HG03460 (cell line): Measurements from ENCODE around the gene JAZF1.

ENCODE experiments used
- ATAC-seq: cut with Tn5 transposase; IDR thresholded peaks from one replicate; pipeline ENCODE4 v1.9.1; 2021; ENCODE audit not compliant: unreplicated experiment

Gene JAZF1

DNA sequence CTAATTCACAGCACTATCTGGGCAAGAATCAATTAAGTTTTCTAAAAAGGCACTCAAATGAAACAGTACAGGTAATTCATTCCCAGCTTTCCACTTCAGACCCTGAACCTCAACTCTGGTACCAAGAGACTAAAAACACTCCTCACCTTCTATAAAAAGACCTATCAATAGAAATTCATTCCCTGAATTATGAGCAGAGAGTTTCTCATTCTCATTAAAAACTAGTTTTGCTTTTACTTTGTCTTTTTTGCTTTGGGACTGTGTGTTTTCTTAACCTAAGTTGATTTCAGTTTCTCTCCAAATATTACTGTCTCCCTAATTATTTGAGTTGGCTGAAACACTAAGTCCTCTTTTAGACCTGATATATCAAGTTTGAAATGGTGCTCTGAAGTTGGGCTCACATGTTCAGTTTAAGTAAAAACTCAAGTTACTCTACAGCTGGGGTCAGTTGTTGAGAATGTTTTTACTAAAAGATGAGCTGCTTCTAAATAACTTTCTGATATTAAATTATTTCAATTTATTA is 189.5 kb downstream of the JAZF1 start:
- no peak for ATAC-seq

DNA sequence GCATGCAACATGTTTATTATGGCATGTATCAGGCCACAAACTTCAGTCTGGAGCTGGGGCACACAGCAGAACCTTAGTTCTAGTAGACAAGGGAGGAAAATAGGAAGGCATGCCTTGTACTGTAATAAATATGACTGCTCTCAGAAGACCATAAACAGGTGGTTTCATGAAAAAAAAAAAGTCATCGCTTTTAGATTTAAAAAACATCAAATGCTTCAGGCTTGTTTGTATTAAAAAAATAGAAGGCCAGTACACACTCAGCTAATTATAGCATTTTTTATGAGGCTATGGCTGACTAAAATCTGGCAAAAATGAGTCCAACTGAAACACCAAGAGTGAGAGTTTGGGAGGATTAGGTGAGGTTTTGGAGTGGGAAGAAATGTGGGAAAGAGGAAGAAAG is 204.1 kb downstream of the JAZF1 start:
- no peak for ATAC-seq

DNA sequence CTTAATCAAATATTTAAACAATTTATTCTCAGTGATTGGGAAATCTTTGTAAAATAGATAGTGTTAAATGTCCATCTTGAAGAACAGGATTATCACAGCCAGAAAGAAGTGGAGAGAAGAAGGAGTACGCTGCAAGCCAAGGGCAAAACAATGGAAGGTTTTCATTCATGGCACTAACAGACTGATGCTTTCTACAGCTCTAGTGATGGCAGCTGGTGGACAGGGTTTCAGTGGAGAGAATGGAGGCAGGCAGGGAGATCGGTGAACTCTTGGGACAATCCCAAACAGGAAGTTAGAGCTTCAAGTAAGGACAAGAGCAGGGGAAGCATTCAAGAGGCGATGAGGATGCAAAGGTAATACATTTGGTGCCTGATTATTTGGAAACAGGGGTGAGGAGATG is 207.0 kb downstream of the JAZF1 start:
- no peak for ATAC-seq

DNA sequence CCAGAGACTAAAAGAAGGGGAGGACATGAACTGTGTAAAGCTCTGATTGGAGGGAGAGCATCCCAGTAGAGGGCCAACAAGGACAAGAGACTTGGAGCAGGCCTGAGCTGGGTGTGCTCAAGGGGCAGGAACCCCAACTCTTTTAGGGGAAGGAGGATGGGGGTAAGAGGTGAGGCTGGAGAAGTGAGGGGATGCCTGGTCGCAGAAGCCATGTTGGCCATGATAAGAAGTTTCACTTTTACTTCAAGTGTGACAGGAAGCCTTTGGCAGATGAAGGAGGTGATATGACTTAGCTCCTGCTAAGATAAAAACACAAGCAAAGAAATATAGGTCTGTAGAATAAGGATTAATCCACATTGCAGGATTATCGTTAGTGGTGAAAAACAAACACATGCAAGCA is 208.3 kb downstream of the JAZF1 start:
- no peak for ATAC-seq

DNA sequence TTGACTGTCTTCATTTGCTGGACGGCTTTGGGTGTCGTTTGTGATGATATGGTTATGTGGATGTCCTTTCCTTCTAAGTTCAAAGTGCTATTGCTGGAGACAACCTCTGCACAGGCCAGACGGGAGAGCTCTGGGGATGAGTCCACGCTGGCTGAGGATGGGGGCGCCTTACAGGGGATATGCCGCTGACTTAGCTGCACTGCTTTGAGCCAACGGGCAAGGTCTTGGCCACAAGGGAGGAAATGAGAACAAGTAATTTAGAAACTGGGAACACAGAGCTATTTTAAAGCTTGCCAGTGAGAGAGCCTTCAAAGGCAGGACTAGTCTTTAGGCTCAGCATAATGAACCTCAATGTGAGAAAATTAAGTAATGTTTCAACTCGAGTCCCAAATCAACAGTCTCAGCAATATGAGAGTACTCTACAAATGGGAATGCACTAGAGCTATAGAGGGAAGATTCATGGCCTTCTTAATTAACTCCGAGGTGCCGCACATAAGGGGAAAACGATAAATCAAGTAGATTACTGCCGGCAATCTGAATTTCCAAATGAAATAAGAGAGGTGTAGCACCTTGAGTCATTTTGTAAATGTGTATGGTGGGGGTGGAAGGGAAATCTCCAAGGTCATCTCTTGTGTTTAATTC is 209.3 kb downstream of the JAZF1 start:
- no peak for ATAC-seq

DNA sequence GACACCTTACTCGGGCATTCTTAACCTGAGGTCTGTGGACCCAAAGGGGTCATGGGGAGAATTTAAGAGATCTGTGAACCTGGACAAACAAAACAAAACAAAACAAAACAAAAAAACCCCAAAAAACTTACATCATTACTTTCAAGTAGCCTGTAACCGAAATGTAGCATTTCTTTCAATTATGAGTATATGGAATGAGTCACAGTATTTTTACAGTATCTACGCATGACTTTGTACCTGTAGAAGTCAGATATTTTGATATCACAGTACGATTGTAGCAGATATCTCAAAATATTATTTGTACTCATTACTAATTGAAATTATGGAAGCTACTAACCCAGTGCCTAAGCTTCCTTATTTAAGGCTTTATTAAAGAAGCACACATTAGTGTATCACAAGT is 210.2 kb downstream of the JAZF1 start:
- ATAC-seq: no peak

DNA sequence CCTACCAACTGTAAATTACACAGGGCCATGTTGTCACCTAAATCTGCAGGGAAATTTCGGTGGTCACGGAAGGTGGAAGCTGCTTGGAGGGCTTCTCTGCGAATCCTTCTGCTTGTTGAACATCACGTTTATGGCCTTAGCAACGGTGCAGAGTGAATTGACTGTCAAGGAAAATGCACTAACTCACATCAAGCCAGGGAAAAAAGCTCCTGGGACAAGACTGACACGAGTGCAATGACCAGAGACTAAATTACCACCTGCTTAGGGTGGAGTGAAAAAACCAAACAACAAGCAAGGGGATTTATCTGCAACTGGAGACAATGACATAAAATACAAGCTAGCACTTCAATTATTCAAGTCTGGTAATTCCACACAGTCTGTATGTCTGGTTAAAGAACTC is 211.2 kb downstream of the JAZF1 start:
- ATAC-seq: no peak

DNA sequence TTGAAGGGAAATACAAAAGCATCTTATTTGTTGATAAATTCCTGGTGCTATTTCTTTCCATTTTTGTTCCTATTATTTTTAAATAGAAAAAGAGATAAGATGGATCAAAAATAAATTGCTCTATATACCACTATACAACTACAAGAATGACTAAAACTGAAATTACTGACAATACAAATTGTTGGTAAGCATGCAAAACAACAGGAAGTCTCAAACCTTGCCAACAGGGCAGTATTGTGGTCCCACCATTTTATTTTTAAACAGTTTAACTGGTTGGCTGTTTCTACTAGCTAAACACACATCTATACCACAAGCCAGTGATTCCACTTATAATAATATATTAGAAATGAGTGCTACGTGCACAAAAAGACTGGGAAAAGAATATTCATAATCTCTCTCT is 213.0 kb downstream of the JAZF1 start:
- no peak for ATAC-seq

DNA sequence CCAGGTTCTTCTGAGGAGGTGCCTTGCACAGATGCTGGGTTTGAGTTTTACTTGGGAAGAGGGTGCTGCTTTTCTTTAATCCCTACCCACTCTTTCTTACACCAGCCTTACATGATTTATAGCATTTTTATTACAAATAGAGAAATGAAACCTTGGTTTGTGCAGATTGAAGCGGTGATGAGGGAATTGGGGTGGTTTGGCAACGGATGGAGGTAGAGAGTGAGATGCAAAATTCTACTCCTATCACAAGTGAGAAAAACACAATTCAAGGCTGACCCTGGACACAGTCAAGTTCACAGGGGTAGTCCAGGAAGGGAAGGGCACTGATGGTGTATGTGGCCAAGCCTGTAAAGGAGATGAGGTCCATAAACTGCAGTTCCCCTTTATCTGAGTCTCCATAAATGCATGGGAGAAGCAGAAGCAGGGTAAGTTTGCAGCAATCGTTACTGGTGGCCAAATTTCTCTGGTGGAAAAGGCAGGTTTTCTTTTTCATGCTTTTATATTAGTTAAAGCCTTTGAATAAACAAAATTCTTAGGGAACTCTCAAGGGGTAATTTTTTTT is 214.3 kb downstream of the JAZF1 start:
- no peak for ATAC-seq

DNA sequence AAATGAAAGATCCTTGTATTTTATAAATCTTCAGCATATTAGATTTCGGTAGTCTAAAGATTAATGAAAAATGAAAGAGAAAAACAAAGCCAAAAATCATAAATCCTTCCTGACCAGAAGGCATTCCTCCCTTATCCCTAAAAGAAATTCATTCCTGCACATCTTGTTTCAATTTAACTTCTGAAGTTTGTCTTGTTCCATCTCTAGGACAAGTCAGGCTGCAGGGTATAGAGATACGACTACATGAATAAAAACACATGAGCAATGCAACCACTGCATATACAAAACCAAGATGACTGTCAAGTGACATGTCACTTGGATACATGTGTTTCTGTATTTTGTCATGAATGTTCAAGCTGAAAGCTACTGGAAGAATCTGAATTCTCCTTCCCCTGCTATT is 214.9 kb downstream of the JAZF1 start:
- ATAC-seq: no peak

DNA sequence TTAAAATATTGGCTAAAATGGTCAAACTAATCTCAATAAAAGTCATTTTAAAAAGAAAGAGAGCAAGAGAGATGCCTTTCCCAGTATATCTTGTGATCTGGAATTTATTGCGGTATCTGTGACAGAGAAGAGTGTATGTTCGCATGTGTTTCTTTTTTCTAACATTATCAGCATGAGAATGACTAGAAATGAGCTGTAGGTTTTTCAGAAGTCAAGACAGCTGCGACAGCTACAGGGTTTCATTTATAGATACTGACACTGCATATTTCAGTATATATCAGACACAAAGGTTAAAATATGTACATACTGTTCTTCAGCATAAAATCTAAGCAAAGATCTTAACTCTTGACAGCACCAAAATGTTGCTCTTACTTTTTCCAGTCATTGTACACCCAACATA is 215.8 kb downstream of the JAZF1 start:
- no peak for ATAC-seq

DNA sequence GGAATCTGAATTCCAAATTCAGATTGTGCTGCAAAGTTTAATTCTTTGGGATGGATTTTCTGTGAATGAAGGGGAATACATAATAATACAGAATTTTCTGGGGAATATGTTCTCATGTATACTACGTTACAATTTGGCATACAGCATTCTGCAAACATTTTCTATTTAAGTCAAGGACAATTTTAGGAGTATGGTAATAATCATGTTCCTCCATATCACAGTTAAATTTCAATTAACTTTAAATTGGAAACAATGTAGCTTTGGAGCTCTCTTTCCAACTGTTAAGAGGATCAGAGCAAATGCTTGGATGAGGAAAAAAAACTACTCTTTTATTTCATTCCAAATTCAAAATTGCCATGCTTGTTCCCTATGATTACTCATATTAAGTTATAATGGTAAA is 217.5 kb downstream of the JAZF1 start:
- no peak for ATAC-seq

DNA sequence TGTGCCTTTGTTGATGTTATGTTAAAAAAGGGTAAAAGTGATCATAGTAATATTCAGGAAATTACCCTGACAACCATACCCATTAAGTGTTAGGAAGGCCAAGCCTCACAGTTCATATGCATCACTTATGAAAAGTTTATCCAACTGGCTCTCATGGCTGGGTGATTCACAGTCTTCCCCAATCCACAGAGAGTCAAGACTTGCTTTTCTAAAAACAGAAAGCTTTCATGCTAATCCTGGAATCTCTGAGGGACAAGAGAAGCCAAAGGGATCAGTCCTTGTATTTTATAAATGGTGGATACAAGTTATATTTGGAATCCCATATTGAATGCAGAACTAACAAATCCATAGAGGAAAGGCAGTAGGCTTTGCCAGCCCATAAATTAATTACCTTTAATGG is 218.3 kb downstream of the JAZF1 start:
- ATAC-seq: no peak

DNA sequence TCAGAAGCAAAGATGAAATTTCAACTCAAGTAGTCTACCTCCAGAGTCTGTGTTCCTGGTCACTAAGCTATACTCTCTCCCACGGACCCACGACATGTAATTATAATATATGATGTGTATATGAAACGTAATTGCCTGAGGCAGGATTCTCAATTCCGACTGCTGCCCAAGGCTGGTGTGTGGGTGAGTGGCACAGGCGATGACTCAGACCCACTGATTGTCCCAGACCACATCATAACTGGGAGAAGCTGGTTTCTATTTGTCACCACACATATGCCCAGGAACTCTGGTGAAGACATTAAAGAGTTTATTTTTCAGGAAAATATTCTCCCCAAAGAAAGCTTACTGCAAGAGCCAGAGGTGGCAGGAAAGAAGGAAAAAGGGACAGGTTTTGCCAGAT is 219.3 kb downstream of the JAZF1 start:
- ATAC-seq: no peak

DNA sequence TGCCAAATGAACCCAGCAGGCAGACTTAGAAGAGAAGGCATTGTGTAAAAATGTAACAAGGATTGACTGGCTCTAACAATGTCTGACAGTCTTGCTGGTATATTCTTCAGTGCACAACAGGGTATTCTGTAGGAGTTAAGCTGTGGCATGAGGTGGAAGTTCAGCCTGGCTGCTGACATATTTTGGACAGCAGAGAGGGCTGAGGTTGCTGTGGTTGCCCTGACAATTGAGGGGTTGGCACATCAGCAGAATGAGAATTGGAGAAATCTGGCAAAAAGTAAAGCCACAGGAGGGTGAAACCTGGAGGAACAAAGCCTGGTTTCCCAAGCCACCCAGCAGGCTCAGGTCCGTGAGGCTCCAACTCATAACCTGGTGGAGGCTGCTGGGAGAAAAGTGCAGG is 220.2 kb downstream of the JAZF1 start:
- no peak for ATAC-seq

DNA sequence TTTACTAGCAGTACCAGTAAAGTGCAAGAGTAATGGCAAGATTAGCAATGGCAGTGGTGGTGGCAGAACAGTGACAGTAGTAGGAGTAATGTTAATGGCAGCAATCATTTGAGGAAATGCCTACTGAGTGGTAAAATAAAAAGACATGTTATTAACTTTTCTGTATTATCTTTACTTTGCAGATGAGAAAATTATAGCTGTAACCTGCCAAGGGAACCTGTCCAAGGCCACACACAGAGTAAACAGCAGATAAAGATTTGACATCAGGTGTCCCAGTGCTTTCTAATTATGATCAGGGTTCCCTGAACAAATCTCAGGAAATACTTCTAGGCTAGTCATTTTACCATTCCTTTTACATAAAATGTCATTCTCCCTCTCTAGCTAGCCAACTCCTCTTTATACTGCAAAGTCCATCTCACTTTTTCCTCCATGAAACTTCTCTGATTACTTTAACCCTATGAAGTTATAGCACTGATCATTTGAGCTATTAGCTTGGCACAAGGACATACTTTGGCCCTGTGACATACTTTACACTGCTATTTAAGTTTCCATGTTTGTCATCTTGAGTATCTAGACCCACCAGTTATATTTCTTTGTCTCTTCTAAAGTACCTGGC is 221.6 kb downstream of the JAZF1 start:
- ATAC-seq: no peak

DNA sequence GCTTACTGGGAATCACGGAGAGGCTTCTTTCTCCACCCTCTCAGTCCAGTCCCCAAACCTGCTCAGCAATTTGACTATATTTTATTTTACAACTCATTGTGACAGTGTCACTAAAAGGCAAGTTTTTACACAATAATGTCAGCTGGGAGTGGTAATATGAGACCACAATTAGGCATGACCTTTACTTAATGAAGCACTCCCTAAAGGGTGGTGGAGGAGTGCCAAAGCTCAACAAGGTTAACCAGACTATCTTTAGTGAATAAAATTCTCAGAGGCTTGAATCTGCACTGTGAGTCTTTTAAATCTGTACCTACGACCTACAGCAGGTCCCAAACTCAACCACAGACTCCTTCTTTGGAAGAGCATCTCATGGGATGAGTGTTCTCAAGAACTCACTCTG is 225.0 kb downstream of the JAZF1 start:
- no peak for ATAC-seq

DNA sequence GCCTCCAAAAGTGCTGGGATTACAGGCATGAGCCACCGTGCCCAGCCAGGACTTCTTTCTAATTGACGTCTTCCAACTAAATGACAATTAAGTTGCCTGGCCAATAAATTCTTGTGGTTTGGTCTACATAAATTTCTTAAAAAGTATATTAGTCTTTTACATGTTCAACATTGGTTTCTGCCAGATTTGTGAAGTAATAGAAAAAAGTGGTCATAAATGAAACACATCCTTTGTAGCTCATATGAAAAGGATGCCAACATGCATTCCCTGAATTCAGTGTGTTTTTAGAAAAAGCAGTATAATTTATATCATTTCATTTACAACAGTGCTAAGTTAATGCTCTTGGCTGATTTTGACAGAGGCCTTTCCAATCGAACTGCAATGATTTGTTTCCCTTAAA is 225.6 kb downstream of the JAZF1 start:
- no peak for ATAC-seq

DNA sequence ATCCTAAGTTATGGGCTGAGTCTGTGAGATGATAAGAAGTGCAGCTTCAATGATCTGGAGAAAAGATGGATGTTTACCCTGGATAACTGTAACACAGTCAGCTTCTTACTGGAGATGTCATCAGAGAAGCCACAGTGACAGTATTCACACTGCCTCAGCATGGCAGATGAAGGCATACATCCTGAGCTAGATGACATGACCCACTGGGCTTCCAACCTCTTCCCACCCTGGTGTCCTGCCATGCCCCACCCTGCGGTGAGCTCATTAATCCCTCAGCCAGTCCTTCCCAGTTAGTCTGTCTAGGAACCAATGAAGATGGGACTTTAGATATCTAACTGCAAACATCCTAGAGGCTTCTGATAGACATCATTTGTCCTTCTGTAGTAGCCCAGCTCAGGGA is 226.8 kb downstream of the JAZF1 start:
- ATAC-seq: no peak

DNA sequence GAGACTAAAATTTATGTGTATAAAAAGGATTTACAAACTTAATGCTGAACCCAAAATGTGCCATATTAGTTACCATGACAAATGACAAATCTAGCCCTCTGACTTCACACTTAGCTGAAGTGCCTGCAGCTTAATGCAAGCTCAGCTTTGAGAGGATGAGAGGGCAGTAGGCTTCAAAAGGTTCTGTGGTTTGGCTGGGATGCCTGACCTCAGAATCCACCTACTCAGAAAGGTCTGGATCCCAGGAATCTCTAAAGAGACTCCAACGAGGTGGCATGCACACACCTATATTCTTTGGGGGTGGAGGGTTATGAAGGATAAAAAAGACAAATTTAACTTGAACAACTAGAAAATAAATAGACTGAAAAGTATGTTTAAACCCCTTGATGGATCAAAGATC is 227.2 kb downstream of the JAZF1 start:
- ATAC-seq: no peak

DNA sequence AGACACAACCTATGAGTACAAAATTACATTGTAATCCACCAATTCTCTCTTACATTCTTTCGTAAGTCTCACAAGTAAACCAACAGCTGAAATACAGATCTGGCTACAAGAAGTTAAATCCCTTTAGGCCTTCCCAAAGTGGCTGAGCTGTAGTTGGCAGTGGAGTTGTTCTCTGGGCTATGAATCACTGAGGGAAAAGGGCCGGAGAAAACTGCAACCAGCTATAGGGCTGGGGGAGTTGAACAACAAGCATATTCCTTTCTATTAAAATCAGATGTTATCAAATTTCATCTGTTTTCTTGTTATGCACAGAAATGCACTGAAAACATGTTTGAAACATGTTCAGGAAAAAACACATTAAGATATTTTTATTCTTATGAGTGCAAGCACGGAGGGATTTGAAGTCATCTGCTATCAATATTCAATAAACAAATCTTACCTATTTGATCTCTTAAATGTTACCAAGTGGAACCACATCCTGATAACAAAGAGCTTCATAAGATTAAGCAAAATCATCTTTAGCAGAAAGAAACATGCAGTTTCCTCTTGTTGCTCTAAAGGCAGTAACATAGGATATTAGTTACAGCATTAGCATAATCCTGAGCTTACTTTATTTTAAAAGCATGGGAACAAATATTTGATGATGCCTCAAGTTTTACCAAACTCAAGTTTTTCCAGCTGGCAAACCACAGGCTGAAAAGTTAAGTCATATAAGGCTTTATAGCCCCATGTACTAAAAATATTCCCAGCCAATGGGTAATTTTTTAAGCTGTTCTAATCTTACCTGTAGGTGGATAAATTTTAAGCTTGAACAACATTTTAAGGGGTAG is 227.9 kb downstream of the JAZF1 start:
- ATAC-seq: no peak

DNA sequence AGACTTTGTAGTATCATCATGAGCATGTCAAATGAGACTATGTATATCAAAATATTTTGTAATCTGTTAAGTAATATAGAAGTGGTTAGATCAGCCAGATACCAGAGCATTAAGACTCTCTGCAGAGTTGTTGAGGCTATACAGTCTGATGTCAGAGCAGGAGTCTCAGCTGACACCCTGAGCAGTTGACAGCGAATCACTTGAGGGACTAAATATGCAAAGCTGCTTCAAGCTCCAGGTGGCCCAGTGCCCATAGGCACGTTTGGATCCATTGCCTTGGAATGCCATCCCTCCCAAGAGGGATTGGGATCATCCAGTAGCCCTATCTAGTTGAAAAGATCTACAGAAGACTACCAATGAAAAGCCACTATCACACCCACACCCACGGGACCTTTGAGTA is 230.5 kb downstream of the JAZF1 start:
- no peak for ATAC-seq
